Activated T-helper 1 cell treated with Interleukin-2 at 50 U/mL for 16 hours (primary cell): ENCODE measurements around the gene NT5C1A.

Experiments used
- DNase-seq: peaks from one replicate; pipeline ENCODE4 v3.0.0-alpha.2; 2020; ENCODE audit warnings: low read depth

Gene NT5C1A

GRCh38 chr1:39659110-39659509, 12.8 kb downstream of the NT5C1A start:
- no peak for DNase-seq

GRCh38 chr1:39657923-39658485, 13.9 kb downstream of the NT5C1A start:
- DNase-seq: peak; percentile 28

GRCh38 chr1:39657402-39657801, 14.5 kb downstream of the NT5C1A start:
- DNase-seq: no peak

- no peak for DNase-seq
Observed at GRCh38 chr1:39656391-39656790, 15.5 kb downstream of the NT5C1A start.

GRCh38 chr1:39655578-39656268, 16.2 kb downstream of the NT5C1A start:
- no peak for DNase-seq

- no peak for DNase-seq
Observed at GRCh38 chr1:39654291-39654690, 17.6 kb downstream of the NT5C1A start.

- DNase-seq: peak; percentile 53
Observed at GRCh38 chr1:39653546-39654031, 18.3 kb downstream of the NT5C1A start.

- DNase-seq: no peak
Observed at GRCh38 chr1:39652554-39652953, 19.4 kb downstream of the NT5C1A start.

GRCh38 chr1:39652105-39652504, 19.8 kb downstream of the NT5C1A start:
- DNase-seq: no peak

GRCh38 chr1:39650431-39650830, 21.5 kb downstream of the NT5C1A start:
- no peak for DNase-seq

- no peak for DNase-seq
Observed at GRCh38 chr1:39649636-39650185, 22.2 kb downstream of the NT5C1A start.

GRCh38 chr1:39648496-39648895, 23.4 kb downstream of the NT5C1A start:
- no peak for DNase-seq

- no peak for DNase-seq
Observed at GRCh38 chr1:39647247-39647646, 24.7 kb downstream of the NT5C1A start.

GRCh38 chr1:39646232-39647081, 25.4 kb downstream of the NT5C1A start:
- no peak for DNase-seq

GRCh38 chr1:39645411-39646043, 26.4 kb downstream of the NT5C1A start:
- DNase-seq: no peak

GRCh38 chr1:39643705-39644104, 28.2 kb downstream of the NT5C1A start:
- DNase-seq: no peak

- no peak for DNase-seq
Observed at GRCh38 chr1:39642796-39643195, 29.1 kb downstream of the NT5C1A start.

- no peak for DNase-seq
Observed at GRCh38 chr1:39640861-39641260, 31.0 kb downstream of the NT5C1A start.

- DNase-seq: peak; percentile 40
Observed at GRCh38 chr1:39639305-39640130, 32.4 kb downstream of the NT5C1A start, which contains the start of gene HEYL. Gene HEYL (minus strand): TSS chr1:39639643. CDS start chr1:39639625, 18 bp downstream.

GRCh38 chr1:39638965-39639304, 33.0 kb downstream of the NT5C1A start:
- no peak for DNase-seq

GRCh38 chr1:39637361-39637760, 34.5 kb downstream of the NT5C1A start:
- DNase-seq: no peak
